ENCODE measurements around the gene BBS9. TPM values are rescaled to one million over a fixed set of nuclear protein-coding genes. Genes with fewer than 3 reads are reported as not detected.

BBS9 gene
- total and polyA plus RNA-seq, 9 donors, result 13.0 to 23.5 (median 15.9) TPM

Other genes starting within 250 kb of the BBS9 start
- gene KBTBD2, start 237.8 kb upstream of the BBS9 start, total RNA-seq, result 35.9 TPM
- gene KBTBD2, start 237.8 kb upstream of the BBS9 start, polyA plus RNA-seq (ENCODE audit: insufficient read depth in 1 of 8, insufficient read length in 8 of 8, low replicate concordance in 1 of 8), result 10 to 100 TPM; 32.2 to 39.8 (median 34.8) TPM
- gene FKBP9, start 172.1 kb upstream of the BBS9 start, total RNA-seq, result 153 TPM
- gene FKBP9, start 172.1 kb upstream of the BBS9 start, polyA plus RNA-seq (ENCODE audit: insufficient read depth in 1 of 8, insufficient read length in 8 of 8, low replicate concordance in 1 of 8), result 100 to 1,000 TPM; 110 to 239 (median 158) TPM
- gene NT5C3A, start 66.8 kb upstream of the BBS9 start, total RNA-seq, result 29.5 TPM
- 10 to 100 TPM; 18.5 to 32.4 (median 23.6) TPM for gene NT5C3A, start 66.8 kb upstream of the BBS9 start, polyA plus RNA-seq (ENCODE audit: insufficient read depth in 1 of 8, insufficient read length in 8 of 8, low replicate concordance in 1 of 8)
- gene RP9, start 20.2 kb upstream of the BBS9 start, total RNA-seq, result 24.2 TPM
- 10 to 100 TPM; 21.8 to 26.5 (median 25.2) TPM for gene RP9, start 20.2 kb upstream of the BBS9 start, polyA plus RNA-seq (ENCODE audit: insufficient read depth in 1 of 8, insufficient read length in 8 of 8, low replicate concordance in 1 of 8)